Kidney tubule cell (primary cell): ENCODE results near the gene ADGRG6.
"Not testable (repeated sequence)": the region's sequence is repeated elsewhere in the genome, so short reads cannot be mapped to it uniquely, and the experiment has no call there.

Experiments
- DNase-seq: peaks from one replicate; pipeline ENCODE4 v3.0.0-alpha.2; 2018; ENCODE audit warnings: low spot score

The ADGRG6 gene

GRCh38 chr6:142346166-142346565 is 44.4 kb downstream of the ADGRG6 start:
- not testable (repeated sequence) for DNase-seq

GRCh38 chr6:142349215-142349823 is 47.5 kb downstream of the ADGRG6 start:
- DNase-seq, result no peak

- DNase-seq, result no peak
These were observed 48.5 kb downstream of the ADGRG6 start for GRCh38 chr6:142350309-142350708.

GRCh38 chr6:142353690-142354089 is 51.9 kb downstream of the ADGRG6 start:
- no peak for DNase-seq

- no peak for DNase-seq
These were observed 52.8 kb downstream of the ADGRG6 start for GRCh38 chr6:142354650-142355049.

- no peak for DNase-seq
These were observed 53.8 kb downstream of the ADGRG6 start for GRCh38 chr6:142355520-142356174.

- peak; percentile 14 for DNase-seq
These were observed 54.5 kb downstream of the ADGRG6 start for GRCh38 chr6:142356201-142356883.

- DNase-seq, result no peak
These were observed 55.0 kb downstream of the ADGRG6 start for GRCh38 chr6:142356884-142357225.

GRCh38 chr6:142357879-142358278 is 56.1 kb downstream of the ADGRG6 start:
- peak; percentile 8 for DNase-seq

GRCh38 chr6:142359271-142359960 is 57.6 kb downstream of the ADGRG6 start:
- DNase-seq, result no peak

GRCh38 chr6:142361345-142361744 is 59.5 kb downstream of the ADGRG6 start:
- DNase-seq, result no peak

GRCh38 chr6:142361779-142362750 is 60.3 kb downstream of the ADGRG6 start:
- peak; percentile 67 for DNase-seq

- no peak for DNase-seq
These were observed 65.3 kb downstream of the ADGRG6 start for GRCh38 chr6:142367061-142367460.

- no peak for DNase-seq
These were observed 65.8 kb downstream of the ADGRG6 start for GRCh38 chr6:142367501-142368018.

- DNase-seq, result no peak
These were observed 67.5 kb downstream of the ADGRG6 start for GRCh38 chr6:142369266-142369665.

- DNase-seq, result peak; percentile 96
These were observed 70.5 kb downstream of the ADGRG6 start for GRCh38 chr6:142372348-142372747.

- peak; percentile 69 for DNase-seq
These were observed 71.7 kb downstream of the ADGRG6 start for GRCh38 chr6:142373268-142374090.

GRCh38 chr6:142374091-142374770 is 72.4 kb downstream of the ADGRG6 start:
- DNase-seq, result peak; percentile 13

GRCh38 chr6:142374965-142375733 is 73.3 kb downstream of the ADGRG6 start:
- DNase-seq, result peak; percentile 96
